SK-N-MC (cell line): ENCODE measurements around the gene PLA2G4D.

Experiments
- EZH2 ChIP-seq: fragments of 200-600 bp; sonication (generic); IDR thresholded peaks from one replicate; pipeline ENCODE4 v1.6.1; 2017; ENCODE audit warnings: antibody characterized with exemption
- POLR2AphosphoS5 ChIP-seq: IDR thresholded peaks from 2 replicates; pipeline ENCODE4 v1.6.1; 2012; ENCODE audit warnings: mild to moderate bottlenecking, low read depth, low read length, borderline replicate concordance

GRCh38 chr15:42024303-42024702, 70.1 kb downstream of the PLA2G4D start:
- TF ChIP-seq EZH2: no peak
- TF ChIP-seq POLR2AphosphoS5: no peak
